ENCODE data around the gene MEIOSIN. TPM values are rescaled to one million over a fixed set of nuclear protein-coding genes. Genes with fewer than 3 reads are reported as not detected.
"Not testable (repeated sequence)": the region's sequence is repeated elsewhere in the genome, so short reads cannot be mapped to it uniquely, and the experiment has no call there.

Gene MEIOSIN
- total RNA-seq, 1 donor from 2014 or later: not detected

DNA sequence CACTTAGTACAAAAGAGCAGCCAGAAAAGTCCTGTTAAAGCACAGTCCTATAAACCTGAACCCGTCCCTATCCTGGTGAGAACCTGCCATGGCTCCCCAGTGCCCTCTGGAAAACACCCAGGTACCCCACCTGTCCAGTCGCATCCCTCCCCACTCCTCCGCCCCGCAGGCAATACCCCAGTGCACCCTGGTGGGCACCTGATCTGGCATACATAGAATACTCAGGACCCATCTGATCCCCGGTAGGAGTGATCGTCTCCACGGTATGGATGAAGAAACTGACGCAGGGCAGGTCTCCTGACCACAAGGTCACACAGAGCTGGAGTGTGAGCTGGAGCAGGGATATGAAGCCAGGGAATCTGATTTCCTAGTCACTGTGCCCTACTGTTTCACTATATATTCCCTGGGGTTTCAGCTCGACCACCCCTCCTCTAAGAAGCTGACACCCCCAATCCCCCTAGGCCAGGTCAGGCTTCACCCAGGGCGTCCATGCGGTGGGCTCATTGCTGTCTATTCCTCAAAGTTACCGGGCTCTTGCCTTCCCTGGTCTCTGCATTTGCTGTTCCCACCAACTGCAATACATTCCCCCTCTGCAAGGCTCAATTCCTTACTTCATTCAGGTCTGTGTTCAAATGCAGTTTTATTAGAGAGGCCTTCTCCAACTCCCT lies 15.1 kb upstream of the MEIOSIN start:
- H3K4me1 ChIP-seq (ENCODE audit: control insufficient read depth in 3 of 3, insufficient read depth in 3 of 3, low read length in 3 of 3): peaks cover 15 to 26% (median 18%) of the 10 kb centered on the region in 3 donors
- H3K4me3 ChIP-seq (ENCODE audit: low read length in 3 of 3): peak overlapping the region; percentile 77 to 89 (median 82)
- H3K36me3 ChIP-seq (ENCODE audit: control insufficient read depth in 3 of 3, insufficient read depth in 3 of 3, low read length in 3 of 3): peaks cover 0 to 4% (median 4%) of the 10 kb centered on the region in 3 donors
- peak overlapping the region; percentile 82 to 94 (median 86) for H3K9ac ChIP-seq (ENCODE audit: low read depth in 1 of 3, low read length in 3 of 3)
- peak overlapping the region; percentile 96 for H3K27ac ChIP-seq (ENCODE audit: low read depth, low read length)
- H3K27me3 ChIP-seq (ENCODE audit: control insufficient read depth in 3 of 3, insufficient read depth in 3 of 3, low read length in 3 of 3): no peaks in the 10 kb centered on the region
- no peaks in the 10 kb centered on the region for H3K9me3 ChIP-seq (ENCODE audit: control insufficient read depth in 3 of 3, low read length in 3 of 3)

DNA sequence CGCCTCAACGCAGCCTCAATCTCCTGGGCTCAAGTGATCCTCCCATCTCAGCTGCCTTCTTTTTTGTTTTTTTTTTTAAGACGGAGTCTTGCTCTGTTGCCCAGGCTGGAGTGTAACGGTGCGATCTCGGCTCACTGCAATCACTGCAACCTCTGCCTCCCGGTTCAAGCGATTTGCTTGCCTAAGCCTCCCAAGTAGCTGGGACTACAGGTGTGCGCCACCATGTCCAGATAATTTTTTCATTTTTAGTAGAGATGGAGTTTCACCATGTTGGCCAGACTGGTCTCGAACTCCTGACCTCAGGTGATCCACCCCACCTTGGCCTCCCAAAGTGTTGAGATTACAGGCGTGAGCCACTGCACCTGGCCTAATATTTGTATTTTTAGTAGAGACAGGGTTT lies 13.2 kb upstream of the MEIOSIN start:
- H3K36me3 ChIP-seq (ENCODE audit: control insufficient read depth in 3 of 3, insufficient read depth in 3 of 3, low read length in 3 of 3); H3K9me3 ChIP-seq (ENCODE audit: control insufficient read depth in 3 of 3, low read length in 3 of 3); H3K27me3 ChIP-seq (ENCODE audit: control insufficient read depth in 3 of 3, insufficient read depth in 3 of 3, low read length in 3 of 3); H3K9ac ChIP-seq (ENCODE audit: low read depth in 1 of 3, low read length in 3 of 3); H3K4me3 ChIP-seq (ENCODE audit: low read length in 3 of 3); H3K27ac ChIP-seq (ENCODE audit: low read depth, low read length): not testable (repeated sequence)
- peaks cover 15 to 28% (median 18%) of the 10 kb centered on the region in 3 donors for H3K4me1 ChIP-seq (ENCODE audit: control insufficient read depth in 3 of 3, insufficient read depth in 3 of 3, low read length in 3 of 3)

DNA sequence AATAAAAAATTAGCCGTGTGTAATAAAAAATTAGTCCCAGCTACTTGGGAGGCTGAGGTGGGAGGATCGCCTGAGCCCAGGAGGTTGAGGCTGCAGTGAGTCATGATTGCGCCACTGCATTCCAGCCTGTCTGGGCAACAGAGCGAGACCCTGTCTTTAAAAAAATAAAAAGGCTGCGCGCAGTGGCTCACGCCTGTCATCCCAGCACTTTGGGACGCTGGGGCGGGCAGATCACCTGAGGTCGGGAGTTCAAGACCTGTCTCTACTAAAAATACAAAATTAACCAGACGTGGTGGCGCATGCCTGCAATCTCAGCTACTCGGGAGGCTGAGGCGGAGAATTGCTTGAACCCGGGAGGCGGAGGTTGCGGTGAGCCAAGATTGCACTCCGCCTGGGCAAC lies 4.6 kb upstream of the MEIOSIN start:
- H3K9ac ChIP-seq (ENCODE audit: low read depth in 1 of 3, low read length in 3 of 3); H3K27ac ChIP-seq (ENCODE audit: low read depth, low read length); H3K36me3 ChIP-seq (ENCODE audit: control insufficient read depth in 3 of 3, insufficient read depth in 3 of 3, low read length in 3 of 3); H3K27me3 ChIP-seq (ENCODE audit: control insufficient read depth in 3 of 3, insufficient read depth in 3 of 3, low read length in 3 of 3); H3K4me3 ChIP-seq (ENCODE audit: low read length in 3 of 3); H3K9me3 ChIP-seq (ENCODE audit: control insufficient read depth in 3 of 3, low read length in 3 of 3): not testable (repeated sequence)
- peaks cover 11 to 13% (median 13%) of the 10 kb centered on the region in 3 donors for H3K4me1 ChIP-seq (ENCODE audit: control insufficient read depth in 3 of 3, insufficient read depth in 3 of 3, low read length in 3 of 3)

DNA sequence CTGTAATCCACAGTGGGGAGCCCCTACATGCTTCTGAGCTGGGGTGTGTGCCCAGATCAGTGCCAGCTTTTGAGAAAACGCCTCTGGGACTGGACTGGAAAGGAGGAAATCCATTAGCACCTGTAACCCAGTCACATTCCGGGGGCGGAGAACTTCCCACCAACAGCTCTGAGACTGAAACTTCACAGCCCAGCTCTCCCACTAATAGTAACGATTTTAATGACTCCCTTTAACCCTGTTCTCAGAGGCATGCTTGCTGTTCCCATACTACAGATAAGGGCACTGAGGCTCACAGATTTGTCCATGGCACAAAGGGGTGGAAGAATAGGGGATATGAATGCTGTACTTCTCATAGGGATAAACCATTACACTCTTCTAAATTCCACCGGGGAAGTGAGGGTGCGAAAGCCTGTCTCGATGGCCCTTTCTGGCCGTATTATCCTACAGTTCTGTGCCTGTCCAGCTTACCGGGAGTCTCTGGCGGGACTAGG lies 3.4 kb upstream of the MEIOSIN start:
- Histone ChIP-seq H3K27me3 (ENCODE audit: control insufficient read depth in 3 of 3, insufficient read depth in 3 of 3, low read length in 3 of 3) (no peaks in the 10 kb centered on the region), H3K9ac (ENCODE audit: low read depth in 1 of 3, low read length in 3 of 3) (peak overlapping the region; percentile 84 to 89 (median 87)), H3K27ac (ENCODE audit: low read depth, low read length) (peak overlapping the region; percentile 69), H3K9me3 (ENCODE audit: control insufficient read depth in 3 of 3, low read length in 3 of 3) (no peaks in the 10 kb centered on the region), H3K4me1 (ENCODE audit: control insufficient read depth in 3 of 3, insufficient read depth in 3 of 3, low read length in 3 of 3) (peaks cover 11 to 13% (median 13%) of the 10 kb centered on the region in 3 donors), H3K4me3 (ENCODE audit: low read length in 3 of 3) (peak overlapping the region; percentile 82 to 93 (median 92)), H3K36me3 (ENCODE audit: control insufficient read depth in 3 of 3, insufficient read depth in 3 of 3, low read length in 3 of 3) (no peaks in the 10 kb centered on the region)

DNA sequence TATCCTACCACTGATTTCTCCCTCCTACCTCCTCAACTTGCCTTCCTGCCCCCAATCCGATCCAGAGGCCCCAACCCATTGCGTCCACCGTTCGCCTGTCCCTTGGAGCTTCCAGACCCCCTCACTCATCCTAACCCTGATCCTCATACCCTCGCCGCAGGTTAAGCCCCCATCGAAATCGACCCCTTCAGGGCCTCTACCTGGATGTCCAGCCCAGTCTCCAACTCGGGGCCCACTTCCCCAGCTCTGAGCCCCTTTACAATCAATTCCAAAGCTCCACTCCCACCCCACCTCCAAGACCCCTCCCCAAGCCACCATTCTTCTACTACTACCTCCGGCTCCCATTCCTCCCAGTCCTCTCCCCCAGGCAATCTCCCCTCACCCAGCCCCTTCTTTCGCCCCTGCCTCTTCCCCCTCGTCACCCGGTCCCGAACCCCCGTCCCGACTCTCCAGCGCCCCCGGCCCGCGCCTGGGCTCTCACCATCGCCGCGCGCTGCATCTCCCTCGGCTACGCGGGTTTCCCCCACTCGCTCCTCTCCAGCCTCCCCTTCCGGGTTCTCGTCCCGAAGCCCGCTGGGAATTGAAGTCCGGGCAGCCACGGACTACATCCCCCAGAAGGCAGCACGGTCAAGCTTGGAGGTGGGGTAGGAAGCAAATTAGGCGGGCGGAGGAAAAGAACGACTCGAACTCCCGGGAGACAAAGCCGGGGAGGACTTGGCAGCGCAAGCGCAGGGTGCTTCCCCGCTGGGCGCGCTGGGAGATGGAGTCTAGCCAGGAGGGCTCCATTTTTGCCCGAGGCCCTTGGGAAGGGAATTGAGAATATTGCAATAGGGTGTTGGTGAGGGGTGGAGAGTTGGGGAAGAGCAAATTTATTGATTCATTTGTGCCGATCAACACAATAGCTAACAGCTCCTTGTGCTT lies 2.6 kb upstream of the MEIOSIN start, which contains the start of gene FBXO46:
TSS of gene FBXO46 (minus strand) at position 529 of the 921 bp plus-strand sequence. CDS start 17,401 bp downstream, outside the sequence.
- Histone ChIP-seq H3K9ac (ENCODE audit: low read depth in 1 of 3, low read length in 3 of 3) (peak within 1 kb of the TSS; percentile 84 to 89 (median 87)), H3K27me3 (ENCODE audit: control insufficient read depth in 3 of 3, insufficient read depth in 3 of 3, low read length in 3 of 3) (no peaks in the 10 kb centered on the region), H3K9me3 (ENCODE audit: control insufficient read depth in 3 of 3, low read length in 3 of 3) (no peaks in the 10 kb centered on the region), H3K27ac (ENCODE audit: low read depth, low read length) (peak within 1 kb of the TSS; percentile 69), H3K4me1 (ENCODE audit: control insufficient read depth in 3 of 3, insufficient read depth in 3 of 3, low read length in 3 of 3) (peaks cover 11 to 13% (median 13%) of the 10 kb centered on the region in 3 donors), H3K36me3 (ENCODE audit: control insufficient read depth in 3 of 3, insufficient read depth in 3 of 3, low read length in 3 of 3) (no peaks in the 10 kb centered on the region), H3K4me3 (ENCODE audit: low read length in 3 of 3) (peak within 1 kb of the TSS; percentile 82 to 93 (median 92))

DNA sequence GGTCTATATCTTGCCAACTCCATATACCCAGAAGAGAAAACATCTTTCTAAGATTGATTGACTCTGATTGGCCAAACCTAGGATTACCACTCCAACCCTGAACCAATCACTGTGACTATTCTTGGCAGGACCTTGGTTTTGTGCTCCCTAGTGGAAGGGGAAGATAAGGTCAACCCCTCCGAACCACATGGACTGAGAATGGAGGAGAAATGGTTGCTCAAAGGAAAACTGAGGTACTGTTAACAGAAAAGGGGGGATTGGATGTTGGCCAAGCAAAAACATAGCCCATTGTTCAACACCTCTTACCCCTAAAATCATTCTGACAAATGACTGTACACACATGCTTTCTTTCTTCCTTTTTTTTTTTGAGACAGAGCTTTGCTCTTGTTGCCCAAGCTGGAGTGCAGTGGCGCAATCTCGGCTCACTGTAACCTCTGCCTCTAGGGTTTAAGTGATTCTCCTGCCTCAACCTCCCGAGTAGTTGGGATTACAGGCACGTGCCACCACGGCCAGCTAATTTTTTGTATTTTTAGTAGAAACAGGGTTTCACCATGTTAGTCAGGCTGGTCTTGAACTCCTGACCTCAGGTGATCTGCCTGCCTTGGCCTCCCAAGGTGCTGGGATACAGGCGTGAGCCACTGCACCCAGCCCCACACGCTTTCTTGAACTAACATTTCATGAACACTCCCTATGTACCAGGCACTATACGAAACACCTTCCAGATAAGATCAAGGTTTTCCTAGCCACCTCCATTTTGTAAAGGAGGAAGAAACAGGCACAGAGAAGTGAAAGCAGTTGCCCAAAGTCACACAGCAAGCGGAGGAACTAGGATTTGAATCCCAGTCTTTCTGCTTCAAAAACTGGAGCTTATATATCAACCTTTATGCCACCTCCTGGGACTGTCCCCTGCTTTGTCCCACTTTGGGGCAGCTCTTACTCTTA lies 6.5 kb downstream of the MEIOSIN start:
- no peaks in the 10 kb centered on the region for H3K27me3 ChIP-seq (ENCODE audit: control insufficient read depth in 3 of 3, insufficient read depth in 3 of 3, low read length in 3 of 3)
- no peaks in the 10 kb centered on the region for H3K9me3 ChIP-seq (ENCODE audit: control insufficient read depth in 3 of 3, low read length in 3 of 3)
- H3K36me3 ChIP-seq (ENCODE audit: control insufficient read depth in 3 of 3, insufficient read depth in 3 of 3, low read length in 3 of 3): no peaks in the 10 kb centered on the region
- no peaks in the 10 kb centered on the region for H3K4me1 ChIP-seq (ENCODE audit: control insufficient read depth in 3 of 3, insufficient read depth in 3 of 3, low read length in 3 of 3)
- H3K9ac ChIP-seq (ENCODE audit: low read depth in 1 of 3, low read length in 3 of 3): no peak overlapping the region
- no peak overlapping the region for H3K27ac ChIP-seq (ENCODE audit: low read depth, low read length)
- H3K4me3 ChIP-seq (ENCODE audit: low read length in 3 of 3): no peak overlapping the region

DNA sequence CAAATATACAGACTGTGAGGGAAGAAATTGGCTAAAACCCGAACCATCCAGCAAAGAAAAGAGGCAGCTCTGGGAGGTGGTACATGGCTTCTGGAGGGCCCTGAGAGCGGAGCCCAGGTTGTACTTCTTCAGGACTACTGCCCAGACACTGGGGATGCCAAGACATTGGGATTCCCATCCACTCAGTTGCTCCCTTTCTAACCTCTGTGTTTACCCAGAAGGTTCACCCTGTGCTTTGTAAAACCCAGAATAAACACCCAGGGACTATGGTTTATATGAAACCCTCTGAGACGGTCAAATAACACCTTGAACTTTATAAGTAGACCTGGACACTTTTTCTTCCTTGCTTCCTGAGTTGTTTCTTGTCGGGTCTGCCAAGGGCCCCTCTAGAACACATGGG lies 9.7 kb downstream of the MEIOSIN start:
- Histone ChIP-seq H3K9me3 (ENCODE audit: control insufficient read depth in 3 of 3, low read length in 3 of 3) (no peaks in the 10 kb centered on the region), H3K27me3 (ENCODE audit: control insufficient read depth in 3 of 3, insufficient read depth in 3 of 3, low read length in 3 of 3) (no peaks in the 10 kb centered on the region), H3K9ac (ENCODE audit: low read depth in 1 of 3, low read length in 3 of 3) (no peak overlapping the region), H3K36me3 (ENCODE audit: control insufficient read depth in 3 of 3, insufficient read depth in 3 of 3, low read length in 3 of 3) (no peaks in the 10 kb centered on the region), H3K4me1 (ENCODE audit: control insufficient read depth in 3 of 3, insufficient read depth in 3 of 3, low read length in 3 of 3) (no peaks in the 10 kb centered on the region), H3K4me3 (ENCODE audit: low read length in 3 of 3) (no peak overlapping the region), H3K27ac (ENCODE audit: low read depth, low read length) (no peak overlapping the region)

DNA sequence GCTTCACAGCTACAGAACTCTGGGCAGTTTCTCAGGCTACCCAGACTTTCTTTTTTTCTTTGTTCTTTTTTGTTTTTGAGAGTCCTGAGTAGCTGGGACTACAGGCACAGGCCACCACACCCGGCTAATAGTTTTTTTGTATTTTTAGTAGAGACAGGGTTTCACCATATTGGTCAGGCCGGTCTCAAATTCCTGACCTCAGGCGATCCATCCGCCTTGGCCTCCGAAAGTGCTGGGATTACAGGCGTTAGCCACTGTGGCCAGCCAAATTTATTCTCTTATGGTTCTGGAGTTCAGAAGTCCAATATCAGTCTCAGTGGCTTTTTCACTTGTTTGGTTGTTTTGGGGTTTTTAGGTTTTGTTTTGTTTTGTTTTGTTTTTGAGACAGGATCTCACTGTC lies 12.4 kb downstream of the MEIOSIN start:
- Histone ChIP-seq H3K4me1 (ENCODE audit: control insufficient read depth in 3 of 3, insufficient read depth in 3 of 3, low read length in 3 of 3) (no peaks in the 10 kb centered on the region), H3K9ac (ENCODE audit: low read depth in 1 of 3, low read length in 3 of 3) (no peak overlapping the region), H3K27ac (ENCODE audit: low read depth, low read length) (no peak overlapping the region), H3K27me3 (ENCODE audit: control insufficient read depth in 3 of 3, insufficient read depth in 3 of 3, low read length in 3 of 3) (no peaks in the 10 kb centered on the region), H3K4me3 (ENCODE audit: low read length in 3 of 3) (no peak overlapping the region), H3K9me3 (ENCODE audit: control insufficient read depth in 3 of 3, low read length in 3 of 3) (no peaks in the 10 kb centered on the region), H3K36me3 (ENCODE audit: control insufficient read depth in 3 of 3, insufficient read depth in 3 of 3, low read length in 3 of 3) (no peaks in the 10 kb centered on the region)

DNA sequence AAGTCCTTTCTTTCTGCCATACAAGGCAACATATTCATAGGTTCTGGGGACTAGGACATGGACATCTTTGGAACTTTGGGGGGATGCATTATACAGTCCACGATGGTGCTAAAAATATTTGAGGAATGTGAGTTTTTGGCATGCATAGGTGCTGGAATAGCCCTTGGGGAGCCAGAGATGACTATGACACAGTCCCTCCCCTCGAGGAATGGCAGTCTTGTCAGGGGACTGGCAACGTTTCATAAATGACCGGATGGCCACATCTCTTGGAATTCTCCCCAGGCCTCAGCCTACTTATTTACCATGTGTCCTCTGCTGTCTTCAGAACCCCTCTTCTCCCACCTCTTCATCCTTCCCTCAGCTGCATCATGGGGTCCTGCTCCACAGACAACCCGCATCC lies 13.6 kb downstream of the MEIOSIN start:
- no peak overlapping the region for H3K4me3 ChIP-seq (ENCODE audit: low read length in 3 of 3)
- H3K27me3 ChIP-seq (ENCODE audit: control insufficient read depth in 3 of 3, insufficient read depth in 3 of 3, low read length in 3 of 3): no peaks in the 10 kb centered on the region
- H3K36me3 ChIP-seq (ENCODE audit: control insufficient read depth in 3 of 3, insufficient read depth in 3 of 3, low read length in 3 of 3): no peaks in the 10 kb centered on the region
- H3K9me3 ChIP-seq (ENCODE audit: control insufficient read depth in 3 of 3, low read length in 3 of 3): no peaks in the 10 kb centered on the region
- no peak overlapping the region for H3K27ac ChIP-seq (ENCODE audit: low read depth, low read length)
- no peaks in the 10 kb centered on the region for H3K4me1 ChIP-seq (ENCODE audit: control insufficient read depth in 3 of 3, insufficient read depth in 3 of 3, low read length in 3 of 3)
- no peak overlapping the region for H3K9ac ChIP-seq (ENCODE audit: low read depth in 1 of 3, low read length in 3 of 3)
